ENCODE data around the gene ALOX12B. TPM values are rescaled to one million over a fixed set of nuclear protein-coding genes. Genes with fewer than 3 reads are reported as not detected.

Gene ALOX12B
- total and polyA plus RNA-seq, 2 of the 13 experiments (the other 11 are each of a cell fraction or from before 2014, with no cell fraction given): 0.13 TPM; not detected in 1

- TF ChIP-seq GPBP1L1 (CRISPR knock-in tag; IDR thresholded peaks at IDR 0.05) (no peak), SNAI1 (CRISPR knock-in tag; IDR thresholded peaks at IDR 0.05; ENCODE audit: borderline replicate concordance) (no peak), NAIF1 (CRISPR knock-in tag; IDR thresholded peaks at IDR 0.05; ENCODE audit: borderline replicate concordance) (peak; percentile 89), DZIP1 (CRISPR knock-in tag; IDR thresholded peaks at IDR 0.05) (no peak), SMYD3 (CRISPR knock-in tag; IDR thresholded peaks at IDR 0.05) (no peak), NFIC (IDR thresholded peaks at IDR 0.05; ENCODE audit: low read length) (peak; percentile 82), ZXDC (CRISPR knock-in tag; IDR thresholded peaks at IDR 0.05) (no peak), HDAC1 (CRISPR knock-in tag; IDR thresholded peaks at IDR 0.05) (peak; percentile 78), UBTF (CRISPR knock-in tag; IDR thresholded peaks at IDR 0.05) (peak; percentile 69), REPIN1 (CRISPR knock-in tag; IDR thresholded peaks at IDR 0.05; ENCODE audit: borderline replicate concordance, low read depth) (peak; percentile 77), SALL2 (CRISPR knock-in tag; IDR thresholded peaks at IDR 0.05) (no peak), HNF4G (IDR thresholded peaks at IDR 0.05; ENCODE audit: borderline replicate concordance, low read depth, low read length) (peak; percentile 67; the same call in 1 of the 2 replicates), HNF4G (CRISPR knock-in tag; IDR thresholded peaks at IDR 0.05; ENCODE audit: borderline replicate concordance, low read depth) (peak; percentile 76), NFYB (CRISPR knock-in tag; IDR thresholded peaks at IDR 0.05) (peak; percentile 72), ZNF704 (CRISPR knock-in tag; IDR thresholded peaks at IDR 0.05; ENCODE audit: borderline replicate concordance) (0 out of 2 replicates have a peak, but pooled peaks have one; percentile 42), CBX5 (CRISPR knock-in tag; IDR thresholded peaks at IDR 0.05; ENCODE audit: borderline replicate concordance) (0 out of 2 replicates have a peak, but pooled peaks have one; percentile 56), DNMT3B (CRISPR knock-in tag; conservative IDR thresholded peaks at IDR 0.05) (no peak), NFYC (CRISPR knock-in tag; IDR thresholded peaks at IDR 0.05) (peak; percentile 64), SPEN (CRISPR knock-in tag; IDR thresholded peaks at IDR 0.05; ENCODE audit: low read depth) (peak; percentile 57; the same call in 1 of the 2 replicates)
These were observed 31.1 kb downstream of the ALOX12B start (continued) for GRCh38 chr17:8056232-8056975.

Data from HepG2 (cell line).